MV-4-11 (cell line): ENCODE data around the gene FANCG.

Source experiments
- DNase-seq: peaks from one replicate; lab custom pipeline; 2025; lab: John Stamatoyannopoulos, UW

FANCG gene

GRCh38 chr9:35060548-35061207 lies 19.1 kb downstream of the FANCG start:
- DNase-seq = no peak

- DNase-seq = no peak
These were observed 20.3 kb downstream of the FANCG start for GRCh38 chr9:35059438-35059837.

GRCh38 chr9:35057271-35057620 lies 22.5 kb downstream of the FANCG start:
- DNase-seq = no peak

- DNase-seq = no peak
These were observed 23.0 kb downstream of the FANCG start for GRCh38 chr9:35056571-35057270.

GRCh38 chr9:35054871-35055644 lies 24.7 kb downstream of the FANCG start:
- DNase-seq = no peak

- no peak for DNase-seq
These were observed 25.4 kb downstream of the FANCG start for GRCh38 chr9:35054185-35054835.

- peak; percentile 32 for DNase-seq
These were observed 28.4 kb downstream of the FANCG start for GRCh38 chr9:35051069-35051967.

GRCh38 chr9:35048511-35048910 lies 31.2 kb downstream of the FANCG start:
- no peak for DNase-seq

GRCh38 chr9:35044071-35044470 lies 35.7 kb downstream of the FANCG start:
- no peak for DNase-seq

GRCh38 chr9:35042891-35043545 lies 36.7 kb downstream of the FANCG start:
- DNase-seq = no peak

GRCh38 chr9:35042081-35042604 lies 37.6 kb downstream of the FANCG start:
- peak; percentile 77 for DNase-seq

GRCh38 chr9:35035851-35036701 lies 43.7 kb downstream of the FANCG start:
- no peak for DNase-seq

GRCh38 chr9:35033101-35033500 lies 46.6 kb downstream of the FANCG start:
- no peak for DNase-seq

- no peak for DNase-seq
These were observed 49.9 kb downstream of the FANCG start for GRCh38 chr9:35029852-35030251.

- no peak for DNase-seq
These were observed 50.5 kb downstream of the FANCG start for GRCh38 chr9:35029241-35029640.

GRCh38 chr9:35028341-35028740 lies 51.4 kb downstream of the FANCG start:
- DNase-seq = no peak

- DNase-seq = no peak
These were observed 51.9 kb downstream of the FANCG start for GRCh38 chr9:35027860-35028259.

- DNase-seq = no peak
These were observed 52.4 kb downstream of the FANCG start for GRCh38 chr9:35027374-35027773.

- DNase-seq = no peak
These were observed 53.1 kb downstream of the FANCG start for GRCh38 chr9:35026671-35027070.
